Retinal pigment epithelial cell (primary cell): ENCODE data around the gene LYZL4.

Source experiments
- DNase-seq: peaks from one replicate; pipeline ENCODE4 v3.0.0-alpha.2; 2010; ENCODE audit warnings: low read depth
- H3K4me3 ChIP-seq: 2 replicates; pipeline ENCODE4 v1.5.1; 2011; ENCODE audit warnings: mild to moderate bottlenecking, low read length, control low read depth, moderate library complexity
- CTCF ChIP-seq: conservative IDR thresholded peaks from 2 replicates; pipeline ENCODE4 v1.5.1; 2011; ENCODE audit warnings: low read depth, low read length, control low read depth, inconsistent platforms

LYZL4 gene, protein sequence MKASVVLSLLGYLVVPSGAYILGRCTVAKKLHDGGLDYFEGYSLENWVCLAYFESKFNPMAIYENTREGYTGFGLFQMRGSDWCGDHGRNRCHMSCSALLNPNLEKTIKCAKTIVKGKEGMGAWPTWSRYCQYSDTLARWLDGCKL

DNA sequence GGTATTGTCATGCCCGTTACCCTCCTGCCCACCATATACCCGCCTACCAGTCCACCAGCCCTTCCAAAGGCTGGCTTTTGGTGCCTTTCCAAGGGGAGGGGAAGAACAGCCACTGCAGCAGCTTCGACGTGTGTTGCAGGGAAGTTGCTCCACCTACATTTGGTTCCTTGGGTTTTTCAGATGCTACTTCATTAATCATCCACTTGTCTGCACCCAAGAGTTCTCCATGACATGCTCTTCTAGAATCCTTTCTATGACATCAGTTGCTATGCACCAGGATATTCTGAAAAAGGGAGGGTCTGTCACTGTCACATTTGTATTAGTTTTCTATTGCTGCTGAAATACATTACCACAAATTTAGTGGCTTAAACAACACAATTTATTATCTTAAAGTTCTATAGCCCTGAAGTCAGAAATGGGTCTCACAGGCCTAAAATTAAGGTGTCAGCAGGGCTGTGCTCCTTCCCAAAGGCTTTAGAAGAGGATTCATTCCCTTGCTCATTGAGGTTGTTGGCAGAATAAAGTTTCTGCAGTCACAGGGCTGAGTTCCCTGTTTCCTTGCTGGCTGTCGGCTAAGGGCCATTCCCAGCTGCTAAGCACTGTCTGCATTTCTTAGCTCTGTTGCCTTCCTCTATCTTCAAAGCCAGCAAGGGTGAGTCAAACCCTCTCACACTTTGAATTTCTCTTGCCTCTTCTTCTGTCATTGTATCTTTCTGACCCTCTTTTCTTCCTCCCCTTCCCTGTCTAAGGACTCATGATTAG lies at the start of gene LYZL4:
TSS of gene LYZL4 (minus strand) at position 241 of the 762 bp plus-strand sequence. CDS start 3,359 bp downstream, outside the sequence.
- DNase-seq = no peak
- H3K4me3 ChIP-seq = no peak within 1 kb of the TSS
- TF ChIP-seq CTCF = no peak

- DNase-seq = no peak
- TF ChIP-seq CTCF = no peak
- H3K4me3 ChIP-seq = no peak overlapping the region
These were observed 48.7 kb upstream of the LYZL4 start for GRCh38 chr3:42459151-42459550.

DNA sequence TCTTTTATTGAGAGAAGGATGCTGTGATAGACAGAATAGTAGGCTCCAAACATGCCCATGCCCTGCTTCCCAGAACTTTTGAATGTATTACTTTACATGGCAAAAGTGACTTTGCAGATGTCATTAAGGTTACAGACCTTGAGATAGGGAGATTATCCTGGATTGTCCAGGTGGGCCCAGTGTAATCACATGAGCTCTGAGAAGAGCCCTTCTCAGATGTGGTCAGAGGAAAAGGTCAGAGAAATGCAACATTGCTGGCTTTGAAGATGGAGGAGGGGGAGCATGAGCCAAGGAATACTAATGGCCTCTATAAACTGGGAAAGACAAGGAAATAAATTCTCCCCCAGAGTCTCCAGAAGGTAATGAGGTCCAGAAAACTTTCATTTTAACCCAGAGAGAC lies 45.8 kb upstream of the LYZL4 start:
- DNase-seq = no peak
- H3K4me3 ChIP-seq = no peak overlapping the region
- no peak for TF ChIP-seq CTCF

DNA sequence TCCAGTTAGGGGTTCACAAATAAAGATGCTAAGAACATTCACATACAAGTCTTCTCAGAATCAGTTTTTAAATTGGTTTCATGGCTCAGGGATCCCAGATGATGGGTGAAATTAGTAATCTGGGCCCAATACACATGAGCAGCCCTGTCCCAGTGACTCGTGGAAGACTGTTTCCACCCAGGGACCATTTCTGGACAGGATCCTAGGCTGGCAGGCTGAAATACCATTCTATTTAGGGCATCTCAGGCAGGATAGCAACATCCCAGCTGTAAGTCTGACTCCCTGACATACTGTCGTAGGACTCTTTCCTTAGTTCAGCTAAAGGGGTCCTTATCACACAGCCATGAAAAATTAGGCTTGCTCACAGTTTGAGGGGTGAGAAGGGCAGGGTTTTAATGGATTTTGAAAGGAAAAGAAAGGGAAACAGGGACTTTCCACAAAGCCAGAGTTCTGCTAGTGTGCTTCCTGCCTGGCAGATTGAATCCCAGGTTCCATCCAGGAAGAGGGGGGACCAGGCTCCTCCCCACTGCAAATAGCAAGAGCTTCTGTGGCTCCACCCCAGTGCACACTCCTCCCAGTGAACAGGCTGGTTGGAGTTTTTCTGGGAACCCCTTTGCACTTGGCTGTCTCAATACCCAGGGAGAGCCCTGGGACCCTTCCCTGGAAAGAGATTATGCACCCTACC lies 41.3 kb upstream of the LYZL4 start:
- DNase-seq = no peak
- TF ChIP-seq CTCF = no peak

GRCh38 chr3:42451116-42451515 lies 40.7 kb upstream of the LYZL4 start:
- TF ChIP-seq CTCF = no peak
- no peak overlapping the region for H3K4me3 ChIP-seq
- DNase-seq = no peak

More for the DNA sequence above, 41.3 kb upstream of the LYZL4 start:
- H3K4me3 ChIP-seq = no peak overlapping the region

DNA sequence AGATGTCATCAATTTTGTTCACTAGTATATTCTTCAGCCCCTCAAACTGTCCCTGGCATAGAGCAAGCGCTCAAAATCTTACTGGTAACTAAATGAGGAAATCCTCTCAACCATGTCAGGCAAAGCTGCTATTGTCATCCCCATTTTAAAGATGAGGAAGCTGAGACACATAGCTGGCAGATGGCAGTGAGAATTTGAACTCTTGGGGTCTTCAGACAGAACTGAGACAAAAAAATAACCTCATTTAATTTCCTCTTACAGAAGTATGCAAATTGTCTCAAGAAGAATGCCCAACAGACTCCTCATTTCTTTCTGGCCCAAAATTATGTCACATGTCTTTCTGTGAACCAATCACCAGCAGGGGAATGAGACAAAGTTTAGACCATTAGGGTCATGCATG lies 40.2 kb upstream of the LYZL4 start:
- no peak for DNase-seq
- TF ChIP-seq CTCF = no peak
- no peak overlapping the region for H3K4me3 ChIP-seq
